Fibroblast of skin of right quadriceps (primary cell): ENCODE data around the gene AFAP1.
A peak's percentile ranks its signal among the peaks of the same experiment; 100 is the strongest.

Experiments
- DNase-seq: peaks from one replicate; pipeline ENCODE4 v3.0.0-alpha.2; 2013

Gene AFAP1

GRCh38 chr4:7890635-7891393 lies 48.8 kb downstream of the AFAP1 start:
- DNase-seq: peak; percentile 96

DNA sequence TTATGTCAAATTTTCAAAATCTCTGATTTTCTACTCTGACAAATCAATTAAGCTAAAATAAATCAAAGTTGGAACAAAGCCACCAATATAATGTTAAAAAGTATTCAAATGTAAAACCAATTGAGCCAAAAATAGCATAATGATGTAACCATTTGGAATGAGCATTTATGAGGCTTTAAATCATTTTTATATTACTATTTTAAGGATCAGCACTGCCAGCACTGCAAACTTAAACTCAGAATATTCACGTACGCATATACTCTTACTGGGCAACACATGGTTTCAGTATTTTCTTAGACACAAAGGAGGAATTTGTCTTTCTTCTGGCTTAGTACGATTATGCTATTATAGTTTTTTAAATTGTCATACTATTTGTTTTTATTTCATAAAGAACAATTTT lies 52.2 kb downstream of the AFAP1 start:
- DNase-seq: peak; percentile 75

GRCh38 chr4:7886007-7886973 lies 53.4 kb downstream of the AFAP1 start:
- peak; percentile 47 for DNase-seq

DNA sequence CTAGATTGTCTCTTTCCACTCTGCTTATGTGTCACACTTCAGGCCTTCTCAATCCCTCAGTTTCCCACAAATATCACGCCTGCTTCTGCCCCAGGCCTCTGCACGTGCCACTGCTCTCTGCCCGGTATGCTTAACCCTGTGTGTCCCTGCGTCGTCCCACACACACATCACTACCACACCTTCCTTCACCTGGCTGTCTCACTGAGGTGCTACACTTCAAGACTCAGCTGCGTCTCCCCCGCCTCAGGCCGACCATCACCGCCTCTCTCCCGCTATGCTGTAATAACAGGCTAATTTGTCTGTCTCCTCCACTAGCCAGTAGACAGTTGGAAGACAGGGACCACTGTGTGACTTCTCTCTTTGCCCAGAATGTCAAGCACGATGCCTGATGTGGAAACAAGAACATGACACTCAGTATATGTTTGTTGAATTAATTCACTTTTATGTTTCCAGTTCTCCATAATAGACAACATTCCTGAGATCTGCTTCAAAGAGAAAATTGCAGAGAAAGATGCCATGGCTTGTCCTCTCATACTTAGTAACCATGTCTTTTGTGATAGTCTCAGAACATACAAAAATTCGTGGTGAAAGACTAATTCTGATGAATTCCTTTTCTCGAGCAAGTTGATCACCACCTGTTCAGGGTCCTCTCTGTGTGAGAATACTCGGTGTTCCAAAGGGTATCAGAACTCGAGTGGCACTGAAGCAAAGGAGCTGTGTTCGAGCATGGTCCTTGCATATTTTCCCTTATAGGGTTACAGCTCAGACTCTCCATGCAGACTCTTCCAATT lies 54.2 kb downstream of the AFAP1 start:
- no peak for DNase-seq

DNA sequence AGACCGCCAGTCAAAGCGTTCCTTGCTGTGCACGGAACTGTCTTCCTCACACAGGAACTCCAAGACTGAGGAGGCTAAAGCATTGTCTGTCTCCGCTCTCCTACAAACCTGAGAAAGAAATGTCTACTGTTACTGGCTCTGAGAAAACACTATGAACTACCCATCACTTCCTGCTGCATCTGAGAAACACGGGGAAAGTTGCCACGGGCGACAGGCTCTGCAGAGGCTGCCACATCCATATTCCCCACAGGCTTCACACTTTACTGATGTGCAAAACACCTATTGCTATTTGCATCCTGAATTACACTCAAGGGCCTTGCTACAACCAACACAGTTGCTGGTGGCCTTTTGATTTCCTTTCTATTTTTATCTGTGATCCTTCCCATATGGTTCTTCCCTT lies 59.0 kb downstream of the AFAP1 start:
- DNase-seq: no peak

GRCh38 chr4:7879127-7879526 lies 60.5 kb downstream of the AFAP1 start:
- no peak for DNase-seq

DNA sequence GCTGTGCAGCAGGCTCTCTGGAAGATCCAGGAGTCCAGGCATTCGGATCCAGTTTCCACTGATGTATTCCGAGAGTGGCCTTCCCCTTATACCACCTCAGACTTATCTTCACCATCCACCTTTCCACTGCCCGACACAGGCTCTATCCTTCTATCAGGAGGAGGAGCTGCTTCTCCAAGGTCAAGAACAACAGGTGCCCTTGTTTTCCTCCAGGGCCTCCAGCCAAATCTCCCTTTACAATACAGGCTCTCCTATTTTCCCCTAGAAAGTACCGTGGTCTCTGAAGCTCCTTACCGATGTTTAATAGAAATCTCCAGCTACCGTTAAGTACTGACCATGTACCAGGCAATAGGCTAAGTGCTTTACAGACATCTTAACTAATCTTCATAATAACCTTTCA lies 61.3 kb downstream of the AFAP1 start:
- no peak for DNase-seq

DNA sequence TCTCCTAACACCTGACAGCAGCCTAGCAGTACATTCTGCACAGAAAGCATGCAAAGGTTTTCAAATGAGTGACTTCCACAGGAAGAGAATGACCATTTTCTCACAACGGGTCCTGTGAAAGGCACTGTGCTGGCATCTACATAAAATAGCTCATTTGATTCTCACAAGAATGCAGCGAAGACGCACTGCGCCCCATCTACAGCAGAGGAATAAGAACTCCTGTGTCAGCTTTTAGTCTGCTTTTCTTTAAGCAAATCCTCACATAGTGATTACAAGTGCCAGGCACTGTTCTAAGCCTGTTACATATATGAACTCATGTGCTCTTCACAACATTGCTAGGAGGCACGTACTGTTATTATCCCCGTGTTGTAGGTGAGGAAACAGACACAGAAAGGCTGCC lies 62.5 kb downstream of the AFAP1 start:
- no peak for DNase-seq

- DNase-seq: peak; percentile 64
Observed at GRCh38 chr4:7876201-7876875, 63.3 kb downstream of the AFAP1 start.

GRCh38 chr4:7874838-7875237 lies 64.8 kb downstream of the AFAP1 start:
- DNase-seq: no peak

DNA sequence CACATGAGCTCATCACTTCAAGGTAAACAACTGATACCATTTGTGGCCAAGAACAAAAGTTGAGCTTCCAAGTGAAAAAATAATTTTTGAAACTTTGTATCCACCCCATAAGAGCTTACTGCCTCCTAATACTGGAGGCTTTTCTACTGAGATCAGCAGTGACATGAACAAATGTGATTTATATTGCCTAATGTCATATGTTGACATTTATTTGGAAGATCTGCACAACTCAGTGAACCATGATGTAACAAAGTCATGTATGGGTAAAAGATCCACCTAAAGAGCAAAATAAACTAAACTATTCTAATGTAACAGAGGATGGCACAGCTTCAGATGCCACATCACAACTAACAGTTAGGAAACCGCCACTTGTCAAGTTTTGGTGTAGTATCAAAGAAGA lies 65.8 kb downstream of the AFAP1 start:
- no peak for DNase-seq

- peak; percentile 96 for DNase-seq
Observed at GRCh38 chr4:7872264-7872771, 67.3 kb downstream of the AFAP1 start.

GRCh38 chr4:7871356-7871755 lies 68.3 kb downstream of the AFAP1 start:
- no peak for DNase-seq

DNA sequence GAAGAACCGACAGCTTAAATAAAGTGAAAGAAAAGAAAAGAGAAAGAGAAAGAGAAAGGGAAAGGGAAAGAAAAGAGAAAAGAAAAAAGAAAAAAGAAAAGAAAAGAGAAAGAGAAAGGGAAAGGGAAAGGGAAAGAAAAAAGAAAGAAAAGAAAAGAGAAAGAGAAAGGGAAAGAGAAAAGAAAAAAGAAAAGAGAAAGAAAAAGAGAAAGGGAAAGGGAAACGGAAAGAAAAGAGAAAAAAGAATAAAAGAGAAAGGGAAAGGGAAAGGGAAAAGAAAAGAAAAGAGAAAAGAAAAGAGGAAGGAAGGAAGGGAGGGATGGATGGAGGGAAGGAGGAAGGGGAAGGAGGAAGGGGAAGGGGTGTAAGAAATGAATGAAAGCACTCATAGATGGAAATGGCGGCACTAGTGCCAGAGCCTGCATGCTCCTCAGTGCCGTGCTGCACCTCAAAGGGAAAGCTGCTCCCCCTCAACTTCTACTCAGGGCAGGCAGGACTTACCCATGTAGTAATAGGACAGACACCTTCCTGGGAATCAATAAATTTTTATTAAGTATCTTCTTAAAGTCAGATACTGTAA lies 70.7 kb downstream of the AFAP1 start:
- no peak for DNase-seq

DNA sequence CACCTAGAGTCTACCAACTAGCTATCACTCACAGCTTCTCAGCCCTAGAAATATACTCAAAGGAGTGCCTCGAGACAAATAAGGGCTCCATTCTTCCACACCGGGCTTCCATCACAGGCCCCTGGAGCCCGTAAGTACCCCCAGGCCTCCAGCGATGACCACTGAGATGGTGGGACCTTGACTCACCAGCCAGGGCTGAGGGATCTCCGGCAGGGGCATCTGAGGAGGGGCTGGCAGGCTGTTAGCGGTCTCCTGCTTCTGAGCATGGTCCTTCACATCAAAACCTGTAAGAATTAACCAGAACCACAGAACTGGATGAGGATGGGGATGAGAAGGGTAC lies 71.3 kb downstream of the AFAP1 start:
- DNase-seq: no peak

DNA sequence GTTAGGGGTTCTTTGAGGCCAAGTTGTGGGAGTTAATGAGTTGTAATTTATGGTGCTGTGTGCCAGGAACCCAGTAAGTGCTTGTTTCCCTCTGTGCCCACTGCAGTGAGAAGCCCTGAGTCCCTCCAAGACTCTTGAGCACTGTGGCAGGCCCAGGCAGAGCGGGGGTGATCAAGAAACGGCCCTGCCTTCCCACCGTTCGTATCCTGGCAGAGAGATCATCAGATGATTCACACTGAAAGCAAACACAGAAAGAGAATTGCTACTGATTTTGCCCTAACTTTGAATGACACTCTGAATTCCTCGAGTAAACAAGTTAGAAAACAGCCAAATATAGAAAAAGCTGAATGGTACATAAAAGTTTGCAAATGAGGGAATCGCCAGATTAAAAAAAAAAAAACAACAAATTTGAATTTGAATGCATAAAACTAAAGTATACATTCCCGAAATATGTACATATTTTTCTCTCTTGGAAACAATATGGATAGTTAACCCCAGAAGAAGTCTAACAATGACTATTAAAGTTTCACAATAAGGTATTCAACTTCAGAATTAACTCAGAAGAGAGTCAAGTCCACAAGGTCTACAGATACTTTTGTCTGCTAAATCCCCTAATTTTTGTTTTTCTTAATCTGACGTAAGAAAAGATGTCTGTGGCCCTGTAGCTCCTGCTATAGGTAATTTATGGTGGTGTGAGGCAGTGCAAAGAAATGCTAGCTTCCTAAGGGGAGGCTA lies 71.8 kb downstream of the AFAP1 start:
- DNase-seq: peak; percentile 55

DNA sequence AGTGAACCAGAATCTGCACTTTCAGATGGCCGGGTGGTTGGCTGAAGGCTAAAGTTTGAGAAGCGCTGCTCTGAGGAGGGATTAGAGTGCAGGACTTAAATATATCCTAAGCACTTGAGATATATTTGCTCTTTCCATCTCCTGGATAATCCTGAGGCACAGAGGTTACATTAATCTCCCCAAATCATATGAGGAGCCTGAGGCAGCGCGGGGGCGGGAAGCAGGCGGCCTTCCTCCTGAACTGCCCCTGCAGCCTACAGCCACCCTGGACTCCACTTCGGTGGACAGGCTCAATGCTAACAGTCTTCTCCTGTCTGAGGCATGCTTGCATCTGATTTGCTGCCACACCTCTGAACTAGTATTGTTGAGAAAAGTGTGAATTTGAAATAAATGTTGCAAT lies 72.5 kb downstream of the AFAP1 start:
- no peak for DNase-seq

DNA sequence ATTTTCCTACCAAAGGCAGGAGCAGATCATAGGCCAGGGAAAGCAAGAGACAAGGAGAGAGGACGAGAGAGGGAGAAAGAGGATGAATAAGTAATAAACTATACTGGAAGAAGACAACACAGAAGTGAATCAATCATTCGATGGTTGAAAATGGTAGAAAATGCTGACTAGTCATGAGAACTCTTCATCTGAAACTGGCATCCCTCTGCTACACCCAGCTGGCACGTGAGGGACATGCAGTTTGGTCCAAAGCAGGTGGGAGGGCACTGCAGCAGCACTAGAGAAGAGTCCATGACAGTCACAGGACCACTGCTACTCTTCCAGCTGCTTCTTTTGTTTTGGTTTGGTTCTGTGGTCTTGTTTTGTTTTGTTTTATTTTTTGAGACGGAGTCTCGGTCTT lies 74.1 kb downstream of the AFAP1 start:
- DNase-seq: no peak

- no peak for DNase-seq
Observed at GRCh38 chr4:7864685-7865084, 75.0 kb downstream of the AFAP1 start.

- DNase-seq: peak; percentile 31
Observed at GRCh38 chr4:7863911-7864681, 75.6 kb downstream of the AFAP1 start.
